Measurements from ENCODE around the gene CEBPA.
"Not testable (repeated sequence)": the region's sequence is repeated elsewhere in the genome, so short reads cannot be mapped to it uniquely, and the experiment has no call there.

CEBPA gene

GRCh38 chr19:33300009-33300893 is 2.1 kb downstream of the CEBPA start:
- no peak for DNase-seq

GRCh38 chr19:33299051-33299688 is 3.2 kb downstream of the CEBPA start:
- no peak for DNase-seq

DNA sequence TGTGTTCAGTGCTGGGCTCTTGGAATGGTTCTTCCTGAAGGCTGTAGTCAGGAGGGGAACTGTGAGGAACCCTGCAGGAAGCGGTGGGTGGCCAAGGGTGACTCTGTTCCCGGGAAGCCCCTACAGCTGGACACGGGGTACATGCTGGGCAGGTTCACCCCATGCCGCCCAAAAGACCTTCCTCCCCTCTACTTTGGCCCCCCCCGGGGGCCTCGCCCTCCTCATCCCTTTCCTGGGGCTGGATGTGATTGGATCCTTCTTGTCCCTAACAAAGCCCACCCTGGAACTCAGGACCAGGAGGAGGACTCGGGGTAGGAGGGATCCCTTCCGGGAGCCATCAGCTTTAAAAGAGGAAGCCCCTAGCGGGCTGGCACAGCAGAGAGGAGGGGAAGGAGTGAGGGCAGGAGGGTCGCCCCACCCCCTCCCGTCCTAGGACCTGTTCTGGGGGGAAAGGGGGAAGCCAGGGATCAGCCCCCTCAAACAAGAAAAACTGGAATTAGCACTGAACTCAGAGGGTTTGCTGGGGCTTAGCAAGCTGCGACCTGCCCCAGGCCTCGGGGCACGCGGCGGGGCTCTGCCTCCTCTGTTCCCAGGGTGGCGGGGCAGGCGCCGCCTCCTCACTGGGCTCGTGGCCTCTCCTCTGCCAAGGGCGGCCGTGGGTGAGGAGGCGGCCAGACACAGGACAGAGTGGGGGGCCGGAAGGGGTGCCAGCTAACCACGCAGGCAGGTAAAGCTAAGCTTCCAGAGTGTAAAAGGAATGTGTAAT is 4.0 kb downstream of the CEBPA start:
- DNase-seq = no peak

- DNase-seq = no peak
Observed at GRCh38 chr19:33297401-33298145, 4.8 kb downstream of the CEBPA start.

DNA sequence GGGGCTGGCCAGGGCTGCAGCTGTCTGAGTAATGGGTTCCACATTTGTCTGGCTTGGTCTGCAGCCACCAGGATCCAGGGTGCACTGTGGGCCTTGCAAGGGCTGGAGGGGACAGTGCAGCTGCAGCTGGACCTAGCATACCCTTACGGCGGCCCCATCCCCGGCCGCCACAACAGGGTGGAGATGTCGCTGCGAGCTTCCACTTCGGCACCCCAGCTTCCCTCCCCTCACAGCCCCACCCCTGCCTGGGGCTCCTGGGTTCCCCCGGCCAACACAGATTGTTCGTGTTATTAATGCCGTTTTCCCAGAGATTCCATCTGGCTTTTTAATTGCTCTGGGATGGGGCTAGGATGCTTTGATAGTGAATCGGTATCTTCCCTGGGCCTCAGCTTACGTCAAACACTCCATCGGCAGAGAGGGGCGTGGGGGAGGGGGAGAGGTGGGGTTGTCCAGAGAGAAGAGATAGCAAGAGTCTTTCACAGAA is 5.8 kb downstream of the CEBPA start:
- no peak for DNase-seq

DNA sequence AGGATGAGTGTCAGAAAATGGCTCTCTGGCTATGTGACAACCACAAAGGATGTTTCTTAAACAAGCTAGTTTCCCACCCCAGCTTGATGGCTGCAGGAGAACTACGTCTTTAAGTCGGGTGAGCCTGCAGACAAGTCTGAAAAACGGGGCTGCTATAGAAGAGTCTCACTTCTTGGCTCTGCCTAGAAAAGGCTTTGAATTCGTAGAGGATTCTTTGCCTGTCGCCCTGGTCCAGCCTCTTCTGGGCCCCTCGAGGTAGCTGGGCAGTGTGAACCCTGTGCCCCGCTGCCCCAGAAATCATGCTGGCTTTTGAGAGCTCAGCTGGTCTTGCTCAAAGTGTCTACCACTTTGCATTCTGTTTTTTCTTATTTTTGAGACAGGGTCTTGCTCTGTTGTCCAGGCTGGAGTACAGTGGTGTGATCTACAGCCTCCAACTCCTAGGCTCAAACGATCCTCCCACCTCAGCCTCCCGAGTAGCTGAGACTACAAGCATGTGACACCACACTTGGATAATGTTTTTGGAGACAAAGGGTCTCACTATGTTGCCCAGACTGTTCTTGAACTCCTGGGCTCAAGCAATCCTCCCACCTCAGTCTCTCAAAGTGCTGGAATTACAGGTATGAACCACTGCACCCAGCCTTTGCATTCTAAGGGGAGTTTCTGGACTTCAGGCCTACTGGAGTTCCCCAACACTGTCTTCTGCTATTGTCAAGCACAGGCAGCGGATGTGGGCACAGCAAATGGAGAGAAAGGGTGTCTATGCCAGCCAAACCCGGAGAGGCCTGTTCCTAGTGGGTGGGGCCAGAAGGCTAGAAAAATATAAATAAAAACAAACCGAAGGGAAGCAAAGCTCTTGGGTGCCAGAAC is 6.5 kb downstream of the CEBPA start:
- DNase-seq = no peak

- DNase-seq = not testable (repeated sequence)
Observed at GRCh38 chr19:33295046-33295445, 7.3 kb downstream of the CEBPA start.

DNA sequence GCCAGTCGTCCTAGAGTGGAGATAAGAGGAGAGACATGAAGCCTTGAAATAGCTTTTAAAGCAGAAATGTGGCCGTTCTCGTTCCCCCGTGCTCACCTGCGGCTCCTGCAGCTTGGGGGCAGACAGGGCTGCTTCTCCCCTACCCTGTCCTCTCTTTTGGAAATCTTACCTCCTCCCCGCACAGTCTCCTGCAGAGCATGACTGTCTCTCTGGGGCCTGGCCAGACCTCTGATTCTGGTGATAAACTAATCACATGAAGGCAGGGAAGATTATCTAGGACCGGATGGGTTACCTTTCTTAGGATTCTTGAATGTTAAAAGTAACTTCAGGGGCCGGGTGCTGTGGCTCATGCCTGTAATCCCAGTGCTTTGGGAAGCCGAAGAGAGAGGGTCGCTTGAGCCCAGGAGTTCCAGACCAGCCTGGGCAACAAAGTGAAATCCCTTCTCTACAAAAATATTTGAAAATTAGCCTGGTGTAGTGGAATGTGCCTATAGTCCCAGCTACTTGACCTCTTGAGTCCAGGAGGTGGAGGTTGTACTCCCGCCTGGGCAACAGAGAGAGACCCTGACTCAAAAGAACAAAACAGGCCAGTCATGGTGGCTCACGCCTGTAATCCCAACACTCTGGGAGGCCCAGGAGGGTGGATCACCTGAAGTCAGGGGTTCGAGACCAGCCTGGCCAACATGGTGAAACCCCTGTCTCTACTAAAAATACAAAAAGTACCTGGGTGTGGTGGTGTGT is 8.1 kb downstream of the CEBPA start:
- DNase-seq = no peak

GRCh38 chr19:33293255-33294057 is 8.9 kb downstream of the CEBPA start:
- DNase-seq = no peak

DNA sequence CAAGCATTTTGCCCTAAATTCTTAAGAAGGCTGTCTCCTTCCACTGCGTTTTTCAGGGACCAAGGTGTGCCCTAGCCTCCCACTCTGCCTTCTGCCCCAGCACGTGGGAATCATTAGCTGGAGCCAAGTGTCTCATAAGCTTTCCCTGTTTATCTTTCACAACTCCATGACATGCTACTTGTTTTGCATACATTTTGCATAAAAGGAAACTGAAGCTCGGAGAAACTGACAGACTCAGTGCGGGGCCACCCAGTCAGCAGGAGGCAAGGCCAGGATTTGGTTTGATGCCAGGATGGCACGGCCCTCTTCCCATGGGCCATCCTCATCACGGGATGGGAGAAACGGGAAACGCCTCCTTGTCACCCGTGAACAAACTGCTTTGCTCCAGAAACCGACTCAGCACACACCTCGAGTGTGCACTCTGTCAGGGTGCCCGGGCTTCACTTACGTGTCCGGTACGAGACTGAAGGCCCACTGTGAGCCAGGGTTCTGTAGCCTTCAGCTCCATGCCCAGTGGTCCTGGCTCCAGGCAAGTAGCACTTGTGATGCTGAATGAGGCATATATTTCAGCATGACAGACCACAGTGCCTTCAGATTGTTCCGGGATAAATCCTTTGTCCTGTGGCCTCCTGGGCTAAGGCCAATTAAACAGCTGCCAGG is 9.6 kb downstream of the CEBPA start:
- DNase-seq = no peak

DNA sequence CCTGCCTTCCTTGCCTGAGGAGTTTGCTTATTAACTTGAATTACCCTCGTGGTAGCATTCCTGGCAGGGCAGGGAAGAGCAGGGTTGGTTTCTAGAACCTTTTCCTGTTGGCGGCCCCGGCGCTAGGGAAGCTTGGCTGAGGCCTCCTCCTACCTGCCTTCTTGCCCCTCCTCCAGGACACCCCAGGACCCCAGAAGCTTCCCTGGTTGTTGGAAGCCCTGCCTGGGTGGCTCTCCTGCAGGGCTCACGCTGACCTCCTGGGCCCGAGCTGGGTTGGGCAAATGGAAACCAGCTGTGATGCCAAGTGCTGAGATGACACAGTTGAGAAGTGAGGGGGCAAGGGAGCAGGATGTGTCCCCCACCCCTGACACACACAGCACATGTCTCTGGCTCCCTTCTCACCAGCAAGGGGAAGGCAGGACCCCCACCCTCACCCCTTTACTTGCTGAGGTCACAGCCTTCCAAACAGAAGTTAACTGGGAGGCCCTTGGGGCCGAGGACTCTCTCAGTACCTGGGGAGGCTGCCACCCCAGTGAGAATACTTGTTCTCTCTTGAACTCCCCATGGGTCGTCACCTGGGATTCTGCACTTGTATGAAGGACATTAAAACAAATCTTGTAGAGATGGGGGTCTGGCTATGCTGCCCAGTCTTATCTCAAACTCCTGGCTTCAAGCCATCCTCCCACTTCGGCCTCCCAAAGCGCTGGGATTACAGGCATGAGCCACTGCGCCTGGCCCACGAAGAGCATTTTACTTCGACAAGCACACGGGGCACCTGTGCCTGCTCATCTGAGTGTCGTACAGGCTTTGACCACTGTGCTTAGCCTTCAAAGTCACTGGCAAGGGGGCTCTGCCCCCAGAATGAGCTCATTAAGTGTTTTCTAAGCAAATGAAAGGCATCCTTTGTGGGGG is 10.5 kb downstream of the CEBPA start:
- DNase-seq = no peak

- no peak for DNase-seq
Observed at GRCh38 chr19:33290956-33291622, 11.2 kb downstream of the CEBPA start.

GRCh38 chr19:33290082-33290815 is 12.1 kb downstream of the CEBPA start:
- no peak for DNase-seq

- no peak for DNase-seq
Observed at GRCh38 chr19:33289261-33289660, 13.1 kb downstream of the CEBPA start.

DNA sequence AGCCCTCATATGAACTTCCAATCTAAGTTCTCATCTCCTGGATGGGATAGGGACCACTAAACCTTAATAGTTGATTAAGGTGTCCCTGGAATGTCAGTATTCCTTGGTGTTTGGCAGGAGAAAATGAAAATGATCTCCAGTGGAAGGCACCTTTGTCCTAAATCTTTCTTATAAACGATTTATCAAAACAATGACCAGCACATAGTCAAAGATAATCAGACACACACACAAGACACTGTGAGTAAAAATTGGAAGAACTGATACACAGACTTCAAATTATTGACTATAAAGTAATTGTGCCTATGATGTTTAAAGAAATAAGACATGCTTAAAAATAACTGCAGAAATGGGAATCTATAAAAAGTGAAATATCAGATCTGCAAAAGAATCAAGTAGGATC is 13.7 kb downstream of the CEBPA start:
- DNase-seq = no peak

DNA sequence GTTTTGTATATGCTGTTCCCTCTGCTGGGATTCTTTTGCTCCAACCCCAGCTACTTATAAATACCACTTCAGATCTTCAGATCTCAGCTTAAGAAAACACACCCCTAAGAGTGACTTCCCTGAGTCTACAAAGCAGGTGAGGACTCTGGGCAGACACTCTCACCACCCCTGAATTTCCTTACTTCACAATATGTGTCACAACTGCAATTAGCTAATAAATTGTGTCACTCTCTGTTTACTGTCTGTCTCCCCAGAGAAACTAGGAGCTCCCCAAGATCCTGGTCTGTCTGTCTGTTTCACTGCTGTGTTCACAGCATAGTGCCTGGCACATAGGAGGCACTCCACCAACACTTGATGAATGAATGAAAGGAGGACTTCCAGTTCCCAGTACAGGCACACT is 14.4 kb downstream of the CEBPA start:
- no peak for DNase-seq

- no peak for DNase-seq
Observed at GRCh38 chr19:33287438-33287837, 14.9 kb downstream of the CEBPA start.

Measured in activated CD4-positive, CD25-positive, alpha-beta regulatory T cell treated with anti-CD3 and anti-CD28 coated beads, Interleukin-2, amount 50 U/mL, for 72 hours (primary cell).